PC-3 (cell line): Measurements from ENCODE around the gene H2BK1.

Experiments used
- CTCF ChIP-seq: fragments of 300-600 bp; sonication (generic); conservative IDR thresholded peaks from 2 replicates; pipeline ENCODE4 v1.5.1; 2017; ENCODE audit warnings: antibody characterized with exemption, low read depth, mild to moderate bottlenecking, low read length
- EZH2phosphoT487 ChIP-seq: fragments of 300-600 bp; sonication (generic); IDR thresholded peaks from 2 replicates; pipeline ENCODE4 v1.6.1; 2018; ENCODE audit warnings: mild to moderate bottlenecking, antibody characterized with exemption, low read length, borderline replicate concordance

- TF ChIP-seq CTCF = no peak
- TF ChIP-seq EZH2phosphoT487 = no peak
Observed at GRCh38 chr7:151188252-151188542, 22.1 kb downstream of the H2BK1 start.
